Measurements from ENCODE around the gene LRRK1.
A peak's percentile ranks its signal among the peaks of the same experiment; 100 is the strongest.

LRRK1 gene

GRCh38 chr15:100909565-100909964 is 9.6 kb upstream of the LRRK1 start:
- FAIRE-seq (no peak), DNase-seq (ENCODE audit: insufficient read length, low spot score) (no peak)

GRCh38 chr15:100909989-100910955 is 8.9 kb upstream of the LRRK1 start:
- DNase-seq (ENCODE audit: insufficient read length, low spot score), result no peak
- no peak for FAIRE-seq

GRCh38 chr15:100911086-100911485 is 8.1 kb upstream of the LRRK1 start:
- FAIRE-seq, result no peak
- DNase-seq (ENCODE audit: insufficient read length, low spot score), result no peak

- no peak for FAIRE-seq
Observed at GRCh38 chr15:100913961-100914360, 5.2 kb upstream of the LRRK1 start.

GRCh38 chr15:100914876-100915275 is 4.3 kb upstream of the LRRK1 start:
- DNase-seq (ENCODE audit: insufficient read length, low spot score), result no peak
- no peak for FAIRE-seq

More at GRCh38 chr15:100913961-100914360, 5.2 kb upstream of the LRRK1 start:
- DNase-seq (ENCODE audit: insufficient read length, low spot score), result no peak

- DNase-seq (ENCODE audit: insufficient read length, low spot score) (peak; percentile 88), FAIRE-seq (peak; percentile 38)
Observed at GRCh38 chr15:100918034-100918689, 995 bp upstream of the LRRK1 start.

- FAIRE-seq (no peak), DNase-seq (ENCODE audit: insufficient read length, low spot score) (peak; percentile 33)
Observed at GRCh38 chr15:100919481-100920405, 586 bp downstream of the LRRK1 start.

GRCh38 chr15:100920516-100921135 is 1.5 kb downstream of the LRRK1 start:
- FAIRE-seq, result no peak
- no peak for DNase-seq (ENCODE audit: insufficient read length, low spot score)

GRCh38 chr15:100922192-100923040 is 3.3 kb downstream of the LRRK1 start:
- DNase-seq (ENCODE audit: insufficient read length, low spot score) (no peak), FAIRE-seq (no peak)

GRCh38 chr15:100923076-100923475 is 3.9 kb downstream of the LRRK1 start:
- FAIRE-seq (no peak), DNase-seq (ENCODE audit: insufficient read length, low spot score) (no peak)

- DNase-seq (ENCODE audit: insufficient read length, low spot score) (no peak), FAIRE-seq (no peak)
Observed at GRCh38 chr15:100923902-100924301, 4.7 kb downstream of the LRRK1 start.

GRCh38 chr15:100924436-100924835 is 5.3 kb downstream of the LRRK1 start:
- no peak for FAIRE-seq
- no peak for DNase-seq (ENCODE audit: insufficient read length, low spot score)

GRCh38 chr15:100925480-100925879 is 6.3 kb downstream of the LRRK1 start:
- no peak for FAIRE-seq

GRCh38 chr15:100926258-100926657 is 7.1 kb downstream of the LRRK1 start:
- FAIRE-seq (no peak), DNase-seq (ENCODE audit: insufficient read length, low spot score) (no peak)

More at GRCh38 chr15:100925480-100925879, 6.3 kb downstream of the LRRK1 start:
- DNase-seq (ENCODE audit: insufficient read length, low spot score), result no peak

- no peak for FAIRE-seq
- DNase-seq (ENCODE audit: insufficient read length, low spot score), result no peak
Observed at GRCh38 chr15:100926971-100927756, 8.0 kb downstream of the LRRK1 start.

- FAIRE-seq (no peak), DNase-seq (ENCODE audit: insufficient read length, low spot score) (no peak)
Observed at GRCh38 chr15:100928632-100929280, 9.6 kb downstream of the LRRK1 start.

GRCh38 chr15:100929641-100930042 is 10.5 kb downstream of the LRRK1 start:
- FAIRE-seq (no peak), DNase-seq (ENCODE audit: insufficient read length, low spot score) (no peak)

GRCh38 chr15:100930306-100930848 is 11.2 kb downstream of the LRRK1 start:
- no peak for DNase-seq (ENCODE audit: insufficient read length, low spot score)

More at GRCh38 chr15:100930306-100930848, 11.2 kb downstream of the LRRK1 start:
- no peak for FAIRE-seq
